Skeletal muscle cell (primary cell): ENCODE measurements around the gene PPFIA1.

Experiments
- DNase-seq: peaks from one replicate; pipeline ENCODE4 v3.0.0-alpha.2; 2010; ENCODE audit warnings: low read depth
- H3K4me3 ChIP-seq: 2 replicates; pipeline ENCODE4 v1.5.1; 2011; ENCODE audit warnings: low read depth, mild to moderate bottlenecking, control low read depth, low read length, moderate library complexity

PPFIA1 gene

GRCh38 chr11:70420496-70420895, 150.0 kb downstream of the PPFIA1 start:
- DNase-seq: no peak
- no peak overlapping the region for H3K4me3 ChIP-seq

GRCh38 chr11:70421123-70421522, 150.6 kb downstream of the PPFIA1 start:
- no peak overlapping the region for H3K4me3 ChIP-seq
- DNase-seq: no peak

- no peak for DNase-seq
- no peak overlapping the region for H3K4me3 ChIP-seq
Observed at GRCh38 chr11:70422692-70423522, 152.4 kb downstream of the PPFIA1 start.

- no peak overlapping the region for H3K4me3 ChIP-seq
- DNase-seq: peak; percentile 34
Observed at GRCh38 chr11:70423523-70424505, 153.3 kb downstream of the PPFIA1 start.

- no peak for DNase-seq
- H3K4me3 ChIP-seq: no peak overlapping the region
Observed at GRCh38 chr11:70424765-70425344, 154.4 kb downstream of the PPFIA1 start.

GRCh38 chr11:70427436-70427835, 156.9 kb downstream of the PPFIA1 start:
- DNase-seq: no peak
- no peak overlapping the region for H3K4me3 ChIP-seq

- no peak for DNase-seq
- H3K4me3 ChIP-seq: no peak overlapping the region
Observed at GRCh38 chr11:70428701-70429427, 158.4 kb downstream of the PPFIA1 start.

- DNase-seq: no peak
- H3K4me3 ChIP-seq: no peak overlapping the region
Observed at GRCh38 chr11:70429428-70429705, 158.9 kb downstream of the PPFIA1 start.

GRCh38 chr11:70429724-70430521, 159.4 kb downstream of the PPFIA1 start:
- no peak for DNase-seq

GRCh38 chr11:70430671-70431574, 160.4 kb downstream of the PPFIA1 start:
- DNase-seq: no peak
- no peak overlapping the region for H3K4me3 ChIP-seq

More at GRCh38 chr11:70429724-70430521, 159.4 kb downstream of the PPFIA1 start:
- H3K4me3 ChIP-seq: no peak overlapping the region

GRCh38 chr11:70431611-70432010, 161.1 kb downstream of the PPFIA1 start:
- DNase-seq: no peak
- H3K4me3 ChIP-seq: no peak overlapping the region

- no peak overlapping the region for H3K4me3 ChIP-seq
- no peak for DNase-seq
Observed at GRCh38 chr11:70432065-70432464, 161.6 kb downstream of the PPFIA1 start.

GRCh38 chr11:70432580-70432979, 162.1 kb downstream of the PPFIA1 start:
- DNase-seq: no peak
- no peak overlapping the region for H3K4me3 ChIP-seq

- no peak overlapping the region for H3K4me3 ChIP-seq
- no peak for DNase-seq
Observed at GRCh38 chr11:70433038-70433437, 162.5 kb downstream of the PPFIA1 start.

- H3K4me3 ChIP-seq: no peak overlapping the region
- no peak for DNase-seq
Observed at GRCh38 chr11:70433526-70433925, 163.0 kb downstream of the PPFIA1 start.
